ENCODE results near the gene ADH4.
A peak's percentile ranks its signal among the peaks of the same experiment; 100 is the strongest.
"Not testable (repeated sequence)": the region's sequence is repeated elsewhere in the genome, so short reads cannot be mapped to it uniquely, and the experiment has no call there.

ADH4 gene

DNA sequence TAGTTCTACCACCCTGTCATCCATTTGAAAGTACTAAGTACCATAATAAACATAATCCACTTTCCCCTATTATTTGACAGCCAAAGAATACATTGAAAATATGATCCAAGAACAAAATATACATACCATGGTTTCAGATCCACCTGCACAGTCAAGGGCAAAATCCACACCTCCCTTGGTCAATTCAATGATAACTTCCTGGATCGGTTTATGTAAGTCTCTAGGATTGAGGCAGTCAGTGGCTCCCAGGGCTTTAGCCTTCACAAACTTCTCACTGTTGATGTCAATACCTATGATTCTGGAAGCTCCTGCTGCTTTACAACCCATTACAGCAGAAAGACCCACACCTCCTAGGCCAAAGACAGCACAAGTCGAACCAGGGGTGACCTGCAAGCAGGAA is 12.7 kb downstream of the ADH4 start:
- no peak for DNase-seq

DNA sequence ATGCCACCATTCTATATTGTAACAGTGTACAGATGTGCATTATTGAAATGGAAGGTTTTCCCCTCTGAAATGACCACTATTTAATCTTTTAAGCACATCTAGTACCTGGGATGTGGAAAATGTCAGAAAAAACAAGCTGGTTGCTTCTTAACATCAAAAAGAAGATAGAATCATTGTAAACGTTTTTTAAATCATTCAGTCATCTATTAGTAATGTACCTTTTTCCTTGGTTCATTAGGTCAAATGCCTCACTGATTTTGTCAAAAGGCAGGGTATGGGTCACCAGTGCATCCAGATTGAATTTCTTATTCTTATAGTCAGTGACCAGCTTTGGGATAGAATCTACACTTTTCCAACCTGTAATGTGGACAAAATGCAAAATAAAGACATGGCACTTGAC is 17.7 kb downstream of the ADH4 start:
- DNase-seq: no peak

DNA sequence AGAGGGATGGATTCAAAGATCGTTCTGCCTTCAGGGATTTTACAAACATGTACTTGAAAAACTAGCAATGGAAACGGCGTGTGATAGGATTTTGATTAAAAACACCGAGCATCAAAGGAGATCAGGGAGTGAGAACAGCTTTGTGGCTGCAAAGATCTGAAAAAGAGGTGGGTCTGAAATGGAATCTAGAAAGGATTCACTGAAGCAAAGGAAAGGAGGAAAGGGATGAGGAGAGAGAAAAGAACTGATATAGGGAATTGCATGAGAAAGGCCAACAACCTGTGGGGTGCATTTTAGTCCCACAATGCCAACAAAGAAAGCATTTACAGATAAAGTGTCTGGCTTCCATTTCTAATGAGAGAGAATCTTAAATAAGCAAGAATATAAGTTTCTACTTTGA is 23.1 kb downstream of the ADH4 start:
- DNase-seq: no peak

DNA sequence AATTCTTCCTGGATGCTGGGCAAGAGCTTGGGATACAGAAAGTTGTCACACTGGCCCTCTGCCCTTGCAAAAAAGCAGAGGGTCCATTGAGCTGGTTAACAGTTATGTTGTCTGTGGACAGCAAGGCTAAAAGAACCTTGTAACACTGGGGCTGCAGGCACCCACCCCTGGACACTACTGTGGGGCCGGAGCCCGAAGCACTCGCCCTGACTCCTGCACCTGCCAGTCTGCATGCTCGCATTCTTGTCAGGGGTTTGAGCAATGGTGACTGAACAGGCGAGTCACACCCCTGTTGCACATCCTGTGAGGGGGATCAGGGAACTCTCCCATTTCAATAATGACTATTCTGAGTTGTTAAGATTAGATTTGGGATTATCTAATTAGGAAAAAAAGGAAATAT is 23.6 kb downstream of the ADH4 start:
- no peak for DNase-seq

DNA sequence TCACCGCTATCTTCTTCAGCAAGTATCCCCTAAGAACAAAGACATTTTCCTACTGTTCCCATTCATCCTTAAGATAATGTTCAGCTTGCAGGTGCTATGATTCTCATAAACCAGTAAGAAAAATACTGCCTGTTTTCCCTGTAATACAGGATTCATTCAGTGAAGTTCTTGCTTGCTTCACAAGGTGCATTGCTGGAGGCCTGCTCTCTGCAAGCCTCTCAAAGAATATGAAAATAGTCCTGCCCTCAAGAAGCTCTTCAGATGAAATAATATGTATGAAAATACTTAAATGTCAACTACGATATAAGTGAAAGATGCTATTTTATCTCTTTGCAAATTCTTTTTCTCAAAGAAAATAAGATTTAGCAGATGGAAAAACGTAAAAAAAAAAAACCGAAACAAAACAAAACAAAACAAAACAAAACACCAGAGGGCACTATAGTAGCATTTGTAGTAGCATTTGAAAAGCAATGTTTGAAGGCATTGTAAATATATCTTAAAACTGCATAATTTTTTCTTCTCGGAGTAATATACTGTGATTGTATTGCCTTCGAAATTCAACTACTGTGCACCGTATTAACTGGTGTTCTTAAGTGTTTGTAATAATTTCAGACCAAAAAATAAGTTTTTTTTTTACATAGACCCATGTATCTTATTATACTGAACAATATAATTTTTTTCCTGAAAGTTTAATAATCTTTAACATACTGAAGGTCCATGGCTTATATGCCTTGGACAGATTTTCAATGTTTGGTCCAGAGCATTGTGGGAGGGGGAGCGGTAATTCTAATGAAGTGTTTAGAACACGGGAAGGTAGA is 26.0 kb downstream of the ADH4 start:
- peak; percentile 26 for DNase-seq

DNA sequence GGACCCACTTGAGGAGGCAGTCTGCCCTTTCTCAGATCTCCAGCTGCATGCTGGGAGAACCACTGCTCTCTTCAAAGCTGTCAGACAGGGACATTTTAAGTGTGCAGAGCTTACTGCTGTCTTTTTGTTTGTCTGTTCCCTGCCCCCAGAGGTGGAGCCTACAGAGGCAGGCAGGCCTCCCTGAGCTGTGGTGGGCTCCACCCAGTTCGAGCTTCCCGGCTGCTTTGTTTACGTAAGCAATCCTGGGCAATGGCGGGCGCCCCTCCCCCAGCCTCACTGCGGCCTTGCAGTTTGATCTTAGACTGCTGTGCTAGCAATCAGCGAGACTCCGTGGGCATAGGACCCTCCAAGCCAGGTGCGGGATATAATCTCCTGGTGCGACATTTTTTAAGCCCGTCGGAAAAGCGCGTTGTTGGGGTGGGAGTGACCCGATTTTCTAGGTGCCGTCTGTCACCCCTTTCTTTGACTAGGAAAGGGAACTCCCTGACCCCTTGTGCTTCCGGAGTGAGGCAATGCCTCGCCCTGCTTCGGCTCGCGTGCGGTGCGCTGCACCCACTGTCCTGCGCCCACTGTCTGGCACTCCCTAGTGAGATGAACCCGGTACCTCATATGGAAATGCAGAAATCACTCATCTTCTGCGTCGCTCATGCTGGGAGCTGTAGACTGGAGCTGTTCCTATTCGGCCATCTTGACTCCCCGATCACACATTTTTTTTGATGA is 26.8 kb downstream of the ADH4 start:
- DNase-seq: not testable (repeated sequence)

DNA sequence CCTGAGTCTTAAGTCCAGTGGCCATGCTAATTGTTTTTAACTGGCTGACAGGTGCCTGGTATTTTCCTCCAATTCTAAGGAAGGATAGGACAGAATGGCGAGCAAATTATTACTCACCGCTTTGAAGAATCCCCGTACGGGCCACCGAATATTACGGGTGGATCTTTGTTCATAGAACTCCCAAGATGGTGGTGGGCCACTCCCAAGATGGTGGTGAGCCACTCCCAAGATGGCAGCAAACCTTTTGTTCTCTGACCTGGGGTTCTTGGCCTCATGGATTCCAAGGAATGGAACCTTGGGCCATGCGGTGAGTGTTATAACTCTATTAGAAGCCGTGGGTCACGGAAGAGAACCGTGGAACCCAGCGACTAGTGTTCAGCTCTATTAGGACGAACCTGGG is 34.8 kb downstream of the ADH4 start:
- DNase-seq: not testable (repeated sequence)

DNA sequence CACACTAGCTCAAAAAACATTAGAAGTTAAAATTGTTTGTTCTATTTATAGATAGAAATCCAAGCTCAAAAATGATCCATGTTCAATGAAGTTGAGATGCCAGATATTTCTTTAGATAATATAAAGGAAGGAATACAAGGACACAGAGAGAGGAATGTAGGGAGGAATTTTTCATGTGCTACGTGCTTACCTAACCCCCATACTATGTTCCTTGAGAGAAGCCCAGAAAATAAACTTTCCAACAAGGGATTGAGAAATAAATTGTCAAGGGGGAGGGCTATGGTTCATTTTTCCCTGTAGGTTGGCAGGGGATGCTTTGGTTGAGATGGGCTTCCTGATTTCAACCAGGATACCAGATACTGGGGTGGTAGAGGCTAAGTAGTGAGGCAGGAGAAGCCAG is 39.9 kb downstream of the ADH4 start:
- DNase-seq: no peak

DNA sequence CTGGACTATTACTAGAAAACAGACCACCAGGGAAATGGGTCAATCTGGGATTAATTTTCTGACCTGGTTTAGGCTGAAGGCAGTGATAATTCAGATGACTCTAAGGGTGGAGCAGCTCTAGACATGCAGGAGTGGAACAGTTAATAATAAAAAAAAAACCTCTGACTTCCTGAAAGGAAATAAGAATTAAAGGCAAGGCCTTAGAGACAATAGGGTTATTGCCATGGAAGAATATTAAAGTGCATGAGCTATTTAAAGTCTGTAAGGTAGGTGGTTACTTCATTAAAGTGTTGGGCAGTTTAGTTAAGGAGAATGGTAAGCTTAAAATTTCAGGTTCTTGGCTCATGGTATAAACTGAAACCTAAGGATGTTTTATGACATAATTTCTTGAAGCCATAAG is 40.9 kb downstream of the ADH4 start:
- DNase-seq: no peak

DNA sequence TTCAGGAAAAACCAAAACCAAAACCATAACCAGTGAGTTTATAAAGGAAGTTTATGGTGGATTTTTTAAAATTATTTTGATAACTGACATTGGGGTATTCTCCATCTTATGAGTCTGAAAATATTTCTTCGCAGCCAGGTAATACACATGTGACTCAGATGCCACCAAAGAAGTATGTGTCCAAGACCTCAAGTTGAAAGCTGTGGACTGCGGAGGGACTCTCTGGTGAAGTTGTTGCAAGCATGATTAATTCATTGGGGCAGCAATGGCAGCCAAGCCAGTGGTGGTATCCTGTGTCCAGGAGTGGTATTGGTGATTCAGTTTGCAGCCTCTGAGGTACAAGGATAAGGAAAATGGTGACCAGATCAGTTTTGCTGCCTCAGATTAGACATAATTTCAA is 41.5 kb downstream of the ADH4 start:
- DNase-seq: no peak

DNA sequence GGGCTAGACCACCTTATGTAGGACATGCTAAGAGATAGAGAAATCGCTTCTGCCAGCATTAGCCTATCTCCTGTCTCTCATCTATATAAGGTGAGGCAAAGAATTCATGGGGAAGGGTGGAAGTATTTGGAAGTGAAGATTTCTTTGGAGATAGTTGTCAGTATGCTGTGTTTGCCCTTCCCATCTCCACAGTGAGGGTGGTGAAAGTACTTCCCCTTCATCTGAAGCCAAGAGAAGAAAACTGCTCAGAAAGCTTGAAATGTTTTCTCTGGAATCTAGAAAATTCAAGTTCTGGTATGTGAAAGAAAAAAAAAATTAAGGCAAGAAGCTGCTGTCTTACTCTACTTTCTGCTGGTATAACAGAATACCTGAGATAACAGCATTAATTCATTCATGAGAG is 43.2 kb downstream of the ADH4 start:
- DNase-seq: no peak

DNA sequence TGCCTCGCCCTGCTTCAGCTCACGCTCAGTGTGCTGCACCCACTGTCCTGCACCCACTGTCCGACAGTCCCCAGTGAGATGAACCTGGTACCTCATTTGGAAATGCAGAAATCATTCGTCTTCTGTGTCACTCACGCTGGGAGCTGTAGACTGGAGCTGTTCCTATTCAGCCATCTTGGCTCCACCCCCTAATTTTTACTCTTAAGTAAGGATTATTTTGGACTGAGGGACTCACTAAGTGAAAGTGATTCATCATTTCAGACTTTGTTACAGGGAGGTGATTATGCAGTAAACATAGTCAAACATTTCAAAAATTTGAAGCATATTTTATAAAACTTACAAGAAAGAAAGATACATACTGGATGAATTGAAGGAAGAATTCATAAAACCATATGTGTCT is 44.3 kb downstream of the ADH4 start:
- DNase-seq: not testable (repeated sequence)

DNA sequence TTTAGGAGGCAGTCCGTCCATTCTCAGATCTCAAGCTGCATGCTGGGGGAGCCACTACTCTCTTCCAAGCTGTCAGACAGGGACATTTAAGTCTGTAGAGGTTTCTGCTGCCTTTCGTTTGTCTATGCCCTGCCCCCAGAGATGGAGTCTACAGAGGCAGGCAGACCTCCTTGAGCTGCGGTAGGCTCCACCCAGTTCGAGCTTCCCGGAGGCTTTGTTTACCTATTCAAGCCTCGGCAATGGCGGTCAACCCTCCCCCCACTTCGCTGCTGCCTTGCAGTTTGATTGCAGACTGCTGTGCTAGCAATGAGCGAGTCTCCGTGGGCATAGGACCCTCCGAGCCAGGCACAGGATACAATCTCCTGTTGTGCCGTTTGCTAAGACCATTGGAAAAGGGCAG is 44.8 kb downstream of the ADH4 start:
- DNase-seq: no peak

DNA sequence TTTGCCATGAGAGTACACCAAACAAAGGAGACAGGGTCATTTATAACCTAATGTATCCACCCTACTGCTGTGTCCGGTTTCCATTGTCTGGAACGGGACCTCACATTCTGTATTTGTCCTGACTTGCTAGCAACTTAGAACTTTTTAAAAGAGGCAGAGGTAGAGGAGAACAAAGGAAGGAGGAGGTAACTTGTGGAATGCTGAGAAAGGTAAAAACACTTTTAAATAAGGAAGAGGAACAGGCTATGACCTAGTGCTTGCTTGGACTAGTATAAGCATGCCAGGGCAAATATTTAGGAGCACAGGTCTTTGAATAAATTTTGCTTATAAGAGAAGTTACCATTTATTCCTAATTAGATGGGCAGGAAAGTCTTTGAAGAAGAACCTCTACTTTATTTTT is 52.3 kb downstream of the ADH4 start:
- not testable (repeated sequence) for DNase-seq

DNA sequence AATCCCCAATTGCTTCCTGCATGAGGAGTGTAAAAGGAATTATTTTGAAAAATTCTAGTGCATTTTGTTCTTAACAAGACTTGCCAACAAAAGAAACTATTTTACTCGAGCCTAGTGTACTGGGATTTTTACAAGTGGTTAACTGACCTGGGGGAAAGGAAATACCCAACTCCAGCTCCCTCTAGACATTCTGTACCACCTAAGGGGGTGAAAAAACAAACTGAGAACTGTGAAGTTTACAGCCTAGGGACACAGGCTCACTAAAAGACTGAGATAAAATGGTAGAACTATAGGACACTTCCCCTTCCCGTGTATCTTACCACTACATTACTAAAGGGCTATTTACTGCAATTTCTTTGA is 52.9 kb downstream of the ADH4 start:
- DNase-seq: no peak

DNA sequence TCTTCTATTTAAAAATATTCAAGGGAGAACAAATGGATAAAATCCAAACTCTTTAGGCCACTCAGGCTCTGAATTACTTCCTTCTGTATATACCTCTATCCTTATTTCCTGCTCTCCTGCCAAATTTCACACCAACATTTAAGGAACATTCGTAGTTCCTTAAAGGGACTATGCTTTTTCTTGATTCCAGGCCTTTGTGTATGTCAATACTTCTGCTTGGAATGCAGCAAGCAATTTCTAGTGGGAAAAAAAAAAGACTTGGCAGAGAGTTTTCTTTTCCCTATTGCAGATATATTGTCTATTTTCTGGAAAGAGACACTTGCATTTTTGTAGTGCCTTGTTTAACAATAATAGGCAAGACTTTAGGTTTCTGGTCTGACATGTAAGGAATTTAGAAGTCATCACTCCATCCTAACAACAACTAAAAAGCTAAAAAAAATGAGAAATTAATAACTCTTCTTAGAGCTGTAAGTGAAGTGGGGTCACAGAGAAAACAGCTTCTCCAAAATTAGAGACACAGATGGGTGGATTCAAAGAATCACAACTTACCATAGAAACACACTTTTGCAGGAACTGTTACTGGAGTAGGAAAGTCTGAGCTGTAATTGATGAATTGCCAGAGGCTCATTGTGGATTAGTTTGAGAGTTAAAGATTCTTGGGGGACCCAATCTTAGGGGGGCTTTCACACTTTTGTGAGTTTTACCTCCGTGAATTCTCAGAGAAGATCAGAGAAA is 53.4 kb downstream of the ADH4 start:
- no peak for DNase-seq

DNA sequence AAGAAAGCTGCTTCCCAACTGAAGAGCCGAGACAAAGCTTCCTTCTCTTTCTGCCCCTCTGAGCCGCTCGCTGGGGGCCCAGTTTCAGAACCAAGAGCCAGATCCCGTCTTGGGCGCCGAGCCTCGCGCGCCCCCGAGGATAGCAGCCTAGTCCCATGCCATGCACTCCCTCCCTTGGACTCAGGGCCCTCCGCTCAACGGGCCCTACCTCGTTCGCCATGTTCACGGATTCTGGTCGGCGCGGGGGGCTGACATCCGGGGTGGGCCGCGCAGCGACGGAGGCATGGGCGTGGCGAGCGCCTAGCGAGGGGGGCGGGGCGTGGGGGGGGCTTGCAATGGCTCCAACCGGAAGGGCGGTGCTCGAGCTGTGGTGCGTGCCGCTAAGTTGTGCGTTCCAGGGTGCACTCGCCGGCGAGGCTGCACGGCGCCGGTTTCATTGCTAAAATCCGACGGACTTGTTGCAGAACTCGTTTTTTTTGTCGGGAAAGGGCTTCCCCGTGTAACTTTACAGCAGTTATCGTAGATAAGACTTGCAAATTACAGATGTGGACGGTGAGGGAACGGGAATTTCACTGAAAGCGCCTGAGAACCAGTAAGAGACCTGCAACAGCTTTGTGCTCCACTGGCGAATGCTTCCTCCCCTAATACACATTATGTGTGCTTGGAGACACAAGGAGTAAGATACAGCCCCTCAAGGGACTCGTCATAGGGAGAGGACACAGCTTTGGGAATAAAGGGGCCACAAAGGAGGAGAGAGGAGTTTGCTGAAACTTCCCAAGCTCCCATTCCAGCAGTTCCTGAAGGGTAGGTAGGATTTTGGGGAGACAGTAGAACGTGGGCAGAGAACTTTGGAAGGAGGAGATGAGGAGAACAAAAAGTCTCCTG is 55.4 kb downstream of the ADH4 start, which contains the start of gene ADH5:
Gene ADH5, minus strand, starts transcription at position 308 of the 885 bp plus-strand sequence. Its CDS starts 88 bp downstream, at position 220.
- DNase-seq: peak; percentile 87

DNA sequence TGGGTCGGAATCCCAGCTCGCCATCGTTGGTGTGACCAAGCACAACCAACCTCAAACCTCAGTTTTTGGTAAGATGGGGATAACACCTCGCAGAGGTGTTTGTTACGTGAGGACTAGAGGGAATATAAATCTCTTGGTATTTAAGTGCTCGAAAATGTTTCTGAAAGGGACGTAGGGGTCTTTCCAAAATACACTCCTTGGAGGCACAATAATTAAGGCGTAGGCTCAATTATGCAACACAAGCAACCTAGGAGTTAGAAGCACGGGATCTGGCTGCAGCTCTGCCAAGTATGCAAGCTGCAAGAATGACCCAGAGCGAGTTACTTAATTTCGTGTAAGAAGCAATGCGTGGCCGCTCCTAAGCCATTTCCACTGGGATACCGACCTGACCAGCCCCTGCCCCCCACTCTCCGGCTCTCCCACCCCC is 56.1 kb downstream of the ADH4 start:
- DNase-seq: peak; percentile 68

DNA sequence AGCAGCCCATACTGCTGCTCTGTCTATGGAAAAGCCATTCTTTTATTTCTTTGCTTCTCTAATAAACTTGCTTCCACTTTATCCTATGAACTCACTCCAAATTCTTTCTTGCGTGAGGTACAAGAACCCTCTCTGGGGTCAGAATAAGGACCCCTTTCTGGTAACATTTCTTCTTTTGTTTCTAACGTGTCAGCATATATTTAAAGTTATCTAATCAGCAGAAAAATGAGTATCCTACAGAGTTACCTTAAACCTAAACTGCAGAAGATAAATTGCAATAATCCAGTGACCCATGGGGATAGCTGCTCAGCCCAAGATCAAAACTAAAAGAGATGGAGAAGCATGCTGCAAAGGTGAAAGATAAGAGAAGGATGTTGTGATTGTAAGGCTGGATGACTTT is 59.5 kb downstream of the ADH4 start:
- no peak for DNase-seq

DNA sequence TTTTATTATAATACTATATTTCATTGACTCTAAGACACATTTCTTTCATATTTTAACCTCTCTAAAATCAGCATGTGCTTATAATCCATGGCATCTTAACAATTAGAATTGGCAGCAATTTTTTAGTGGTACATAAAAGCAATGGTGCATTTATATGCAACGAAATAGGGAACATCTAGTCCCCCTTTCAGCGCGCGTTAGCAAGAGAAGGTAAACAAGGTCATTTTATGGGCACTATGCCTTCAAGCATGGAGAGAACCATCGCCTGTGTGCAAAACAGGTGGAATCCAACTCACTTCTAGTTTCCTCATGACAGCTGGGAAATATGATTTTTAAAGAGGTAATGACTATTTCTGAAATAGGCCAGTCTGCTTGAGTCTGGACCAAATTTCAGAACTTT is 61.9 kb downstream of the ADH4 start:
- DNase-seq: no peak

DNA sequence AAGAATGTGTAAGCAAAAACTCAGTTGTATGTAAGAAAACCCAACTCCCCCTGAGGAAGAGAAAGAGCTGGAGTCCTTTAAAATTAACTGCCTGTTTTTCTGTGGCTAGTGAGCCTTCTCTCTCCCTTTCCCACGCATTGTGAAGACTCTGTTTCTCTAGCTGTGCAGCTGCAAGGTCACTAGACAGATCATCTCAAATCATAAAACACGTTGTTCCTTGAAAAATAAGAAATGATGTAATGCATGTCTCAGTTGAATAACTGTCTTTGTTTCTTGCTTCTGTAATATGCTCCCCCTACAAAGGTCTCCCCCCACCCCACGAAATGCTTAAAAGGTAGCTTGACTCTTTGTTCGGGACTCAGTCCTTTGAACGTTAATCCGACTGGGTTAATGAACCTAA is 63.2 kb downstream of the ADH4 start:
- not testable (repeated sequence) for DNase-seq

DNA sequence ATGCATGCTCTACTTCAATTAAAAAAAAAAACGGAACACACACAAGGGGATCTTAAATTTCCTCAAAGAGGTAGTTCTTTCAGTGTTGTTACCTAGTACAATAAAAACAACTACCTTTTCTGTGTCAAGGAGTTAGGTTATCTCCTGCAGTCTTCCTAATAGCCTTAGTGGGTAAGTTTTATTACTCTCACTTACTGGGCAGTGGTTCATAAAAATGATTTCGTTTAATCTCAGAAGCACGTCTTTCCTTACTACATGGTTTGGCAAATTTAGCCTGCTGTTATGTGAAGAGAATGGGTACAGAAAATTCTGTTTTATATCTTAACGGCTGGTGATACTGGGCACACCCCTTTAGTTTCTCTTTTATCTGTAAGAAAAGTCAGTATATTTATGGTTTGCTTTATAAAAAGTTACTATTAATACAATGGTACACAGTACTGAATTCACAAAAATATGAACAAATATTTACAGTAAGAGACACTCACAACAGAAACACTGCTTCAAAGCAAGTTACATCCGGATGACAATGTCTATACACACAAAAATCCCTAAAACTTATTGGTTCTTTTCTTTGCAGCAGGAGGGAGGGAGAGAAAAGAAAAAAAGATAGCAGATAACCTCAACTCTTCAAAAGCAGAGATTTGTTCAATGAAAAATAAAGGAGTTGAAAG is 64.3 kb downstream of the ADH4 start:
- no peak for DNase-seq
